Esophagus muscularis mucosa (tissue), 4 donors: ENCODE data around the gene BPIFB2.

Source experiments
- CTCF ChIP-seq, 3 experiments: fragments of 200-600 bp in 2 of 3; fragments of 450-650 bp in 1 of 3; sonication (generic) in 2 of 3; IDR thresholded peaks; one replicate each; pipeline ENCODE4 v1.5.1; 2017 to 2019; ENCODE audit warnings: antibody characterized with exemption in 3 of 3, mild to moderate bottlenecking in 2 of 3, moderate library complexity in 1 of 3
- EP300 ChIP-seq: sonication (generic); formaldehyde crosslinking; IDR thresholded peaks from one replicate; pipeline ENCODE4 v1.6.1; 2017; ENCODE audit warnings: antibody characterized with exemption
- POLR2A ChIP-seq: fragments of 450-650 bp; IDR thresholded peaks from one replicate; pipeline ENCODE4 v1.6.1; 2017; ENCODE audit warnings: antibody characterized with exemption, moderate library complexity, mild to moderate bottlenecking, low read depth
- POLR2AphosphoS5 ChIP-seq, 2 donors: sonication (generic); formaldehyde crosslinking; IDR thresholded peaks; one replicate each; pipeline ENCODE4 v1.6.1; 2017; ENCODE audit warnings: antibody characterized with exemption in 2 of 2

DNA sequence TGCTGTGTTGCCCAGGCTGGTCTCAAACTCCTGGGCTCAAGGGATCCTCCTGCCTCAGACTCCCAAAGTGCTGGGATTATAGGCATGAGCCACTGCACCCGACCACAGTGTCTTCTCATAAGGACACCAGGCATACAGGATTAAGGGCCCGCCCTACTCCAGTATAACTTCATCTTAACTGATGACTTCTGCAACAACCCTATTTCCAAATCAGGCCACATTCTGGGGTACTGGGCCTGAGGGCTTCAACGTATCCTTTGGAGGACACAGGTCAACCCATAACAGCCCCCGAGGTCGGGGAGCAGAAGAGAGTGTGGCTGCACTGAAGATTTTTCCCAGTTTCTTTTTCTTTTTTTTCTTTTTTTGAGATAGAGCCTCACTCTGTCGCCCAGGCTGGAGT lies 42.9 kb upstream of the BPIFB2 start:
- TF ChIP-seq EP300 (no peak), CTCF (IDR thresholded peaks at IDR 0.05) (no peak), POLR2A (no peak), POLR2AphosphoS5 (IDR thresholded peaks at IDR 0.05) (no peak)
